Measurements from ENCODE around the gene MCTP1.

The MCTP1 gene

GRCh38 chr5:94802450-94802849 lies 482.4 kb downstream of the MCTP1 start:
- H3K27me3 ChIP-seq (ENCODE audit: control insufficient read depth, insufficient read depth, low read length): no peaks in the 10 kb centered on the region

GRCh38 chr5:94796586-94796985 lies 488.3 kb downstream of the MCTP1 start:
- no peak overlapping the region for H3K9ac ChIP-seq (ENCODE audit: low read length)
- no peaks in the 10 kb centered on the region for H3K36me3 ChIP-seq (ENCODE audit: control insufficient read depth, insufficient read depth, low read length)
- H3K9me3 ChIP-seq (ENCODE audit: control insufficient read depth, low read length): no peaks in the 10 kb centered on the region
- H3K4me3 ChIP-seq (ENCODE audit: low read length): no peak overlapping the region
- H3K4me1 ChIP-seq (ENCODE audit: control insufficient read depth, insufficient read depth, low read length): no peaks in the 10 kb centered on the region
- H3K27me3 ChIP-seq (ENCODE audit: control insufficient read depth, insufficient read depth, low read length): no peaks in the 10 kb centered on the region

More at GRCh38 chr5:94802450-94802849, 482.4 kb downstream of the MCTP1 start:
- Histone ChIP-seq H3K36me3 (ENCODE audit: control insufficient read depth, insufficient read depth, low read length) (no peaks in the 10 kb centered on the region), H3K9me3 (ENCODE audit: control insufficient read depth, low read length) (no peaks in the 10 kb centered on the region), H3K4me1 (ENCODE audit: control insufficient read depth, insufficient read depth, low read length) (no peaks in the 10 kb centered on the region), H3K9ac (ENCODE audit: low read length) (no peak overlapping the region), H3K4me3 (ENCODE audit: low read length) (no peak overlapping the region)

- Histone ChIP-seq H3K36me3 (ENCODE audit: control insufficient read depth, insufficient read depth, low read length) (no peaks in the 10 kb centered on the region), H3K27me3 (ENCODE audit: control insufficient read depth, insufficient read depth, low read length) (no peaks in the 10 kb centered on the region), H3K4me1 (ENCODE audit: control insufficient read depth, insufficient read depth, low read length) (no peaks in the 10 kb centered on the region), H3K9ac (ENCODE audit: low read length) (no peak overlapping the region), H3K4me3 (ENCODE audit: low read length) (no peak overlapping the region), H3K9me3 (ENCODE audit: control insufficient read depth, low read length) (no peaks in the 10 kb centered on the region)
Observed at GRCh38 chr5:94793816-94794198, 491.1 kb downstream of the MCTP1 start.

GRCh38 chr5:94793113-94793815 lies 491.6 kb downstream of the MCTP1 start:
- H3K4me3 ChIP-seq (ENCODE audit: low read length): no peak overlapping the region
- H3K9me3 ChIP-seq (ENCODE audit: control insufficient read depth, low read length): no peaks in the 10 kb centered on the region
- no peaks in the 10 kb centered on the region for H3K36me3 ChIP-seq (ENCODE audit: control insufficient read depth, insufficient read depth, low read length)
- no peaks in the 10 kb centered on the region for H3K27me3 ChIP-seq (ENCODE audit: control insufficient read depth, insufficient read depth, low read length)
- no peak overlapping the region for H3K9ac ChIP-seq (ENCODE audit: low read length)
- H3K4me1 ChIP-seq (ENCODE audit: control insufficient read depth, insufficient read depth, low read length): no peaks in the 10 kb centered on the region

- no peaks in the 10 kb centered on the region for H3K36me3 ChIP-seq (ENCODE audit: control insufficient read depth, insufficient read depth, low read length)
- H3K27me3 ChIP-seq (ENCODE audit: control insufficient read depth, insufficient read depth, low read length): no peaks in the 10 kb centered on the region
- no peak overlapping the region for H3K9ac ChIP-seq (ENCODE audit: low read length)
- no peaks in the 10 kb centered on the region for H3K4me1 ChIP-seq (ENCODE audit: control insufficient read depth, insufficient read depth, low read length)
- no peaks in the 10 kb centered on the region for H3K9me3 ChIP-seq (ENCODE audit: control insufficient read depth, low read length)
- no peak overlapping the region for H3K4me3 ChIP-seq (ENCODE audit: low read length)
Observed at GRCh38 chr5:94791829-94792228, 493.1 kb downstream of the MCTP1 start.

GRCh38 chr5:94788527-94788926 lies 496.4 kb downstream of the MCTP1 start:
- H3K4me3 ChIP-seq (ENCODE audit: low read length): no peak overlapping the region
- H3K4me1 ChIP-seq (ENCODE audit: control insufficient read depth, insufficient read depth, low read length): no peaks in the 10 kb centered on the region
- H3K36me3 ChIP-seq (ENCODE audit: control insufficient read depth, insufficient read depth, low read length): no peaks in the 10 kb centered on the region
- no peaks in the 10 kb centered on the region for H3K9me3 ChIP-seq (ENCODE audit: control insufficient read depth, low read length)
- H3K9ac ChIP-seq (ENCODE audit: low read length): no peak overlapping the region
- H3K27me3 ChIP-seq (ENCODE audit: control insufficient read depth, insufficient read depth, low read length): no peaks in the 10 kb centered on the region

- no peaks in the 10 kb centered on the region for H3K27me3 ChIP-seq (ENCODE audit: control insufficient read depth, insufficient read depth, low read length)
- H3K4me1 ChIP-seq (ENCODE audit: control insufficient read depth, insufficient read depth, low read length): no peaks in the 10 kb centered on the region
- H3K9ac ChIP-seq (ENCODE audit: low read length): no peak overlapping the region
- no peaks in the 10 kb centered on the region for H3K36me3 ChIP-seq (ENCODE audit: control insufficient read depth, insufficient read depth, low read length)
- H3K9me3 ChIP-seq (ENCODE audit: control insufficient read depth, low read length): no peaks in the 10 kb centered on the region
- H3K4me3 ChIP-seq (ENCODE audit: low read length): no peak overlapping the region
Observed at GRCh38 chr5:94784536-94785505, 500.1 kb downstream of the MCTP1 start.

GRCh38 chr5:94782383-94782782 lies 502.5 kb downstream of the MCTP1 start:
- H3K9ac ChIP-seq (ENCODE audit: low read length): no peak overlapping the region
- H3K4me1 ChIP-seq (ENCODE audit: control insufficient read depth, insufficient read depth, low read length): no peaks in the 10 kb centered on the region
- no peaks in the 10 kb centered on the region for H3K27me3 ChIP-seq (ENCODE audit: control insufficient read depth, insufficient read depth, low read length)
- no peak overlapping the region for H3K4me3 ChIP-seq (ENCODE audit: low read length)
- H3K9me3 ChIP-seq (ENCODE audit: control insufficient read depth, low read length): no peaks in the 10 kb centered on the region
- no peaks in the 10 kb centered on the region for H3K36me3 ChIP-seq (ENCODE audit: control insufficient read depth, insufficient read depth, low read length)

GRCh38 chr5:94779684-94780083 lies 505.2 kb downstream of the MCTP1 start:
- no peak overlapping the region for H3K9ac ChIP-seq (ENCODE audit: low read length)
- H3K36me3 ChIP-seq (ENCODE audit: control insufficient read depth, insufficient read depth, low read length): no peaks in the 10 kb centered on the region
- no peaks in the 10 kb centered on the region for H3K9me3 ChIP-seq (ENCODE audit: control insufficient read depth, low read length)
- no peaks in the 10 kb centered on the region for H3K27me3 ChIP-seq (ENCODE audit: control insufficient read depth, insufficient read depth, low read length)
- no peaks in the 10 kb centered on the region for H3K4me1 ChIP-seq (ENCODE audit: control insufficient read depth, insufficient read depth, low read length)
- H3K4me3 ChIP-seq (ENCODE audit: low read length): no peak overlapping the region

- no peaks in the 10 kb centered on the region for H3K4me1 ChIP-seq (ENCODE audit: control insufficient read depth, insufficient read depth, low read length)
- H3K36me3 ChIP-seq (ENCODE audit: control insufficient read depth, insufficient read depth, low read length): no peaks in the 10 kb centered on the region
- no peaks in the 10 kb centered on the region for H3K27me3 ChIP-seq (ENCODE audit: control insufficient read depth, insufficient read depth, low read length)
- H3K9me3 ChIP-seq (ENCODE audit: control insufficient read depth, low read length): no peaks in the 10 kb centered on the region
- H3K9ac ChIP-seq (ENCODE audit: low read length): no peak overlapping the region
- no peak overlapping the region for H3K4me3 ChIP-seq (ENCODE audit: low read length)
Observed at GRCh38 chr5:94778732-94779131, 506.2 kb downstream of the MCTP1 start.

- no peaks in the 10 kb centered on the region for H3K36me3 ChIP-seq (ENCODE audit: control insufficient read depth, insufficient read depth, low read length)
- no peaks in the 10 kb centered on the region for H3K27me3 ChIP-seq (ENCODE audit: control insufficient read depth, insufficient read depth, low read length)
- no peaks in the 10 kb centered on the region for H3K4me1 ChIP-seq (ENCODE audit: control insufficient read depth, insufficient read depth, low read length)
- no peaks in the 10 kb centered on the region for H3K9me3 ChIP-seq (ENCODE audit: control insufficient read depth, low read length)
- no peak overlapping the region for H3K9ac ChIP-seq (ENCODE audit: low read length)
- H3K4me3 ChIP-seq (ENCODE audit: low read length): no peak overlapping the region
Observed at GRCh38 chr5:94778299-94778698, 506.6 kb downstream of the MCTP1 start.

All from mucosa of stomach (tissue), 1 donor.